Nephron (organoid): ENCODE data around the gene PLEKHG7.
A peak's percentile ranks its signal among the peaks of the same experiment; 100 is the strongest.
"Not testable (repeated sequence)": the region's sequence is repeated elsewhere in the genome, so short reads cannot be mapped to it uniquely, and the experiment has no call there.

ENCODE experiments used
- H3K27ac Mint-ChIP-seq, 3 experiments: 2 replicates each; pipeline ENCODE4 v1.8.0; 2020; ENCODE audit warnings: mixed read lengths in 3 of 3, mild to moderate bottlenecking in 2 of 3, moderate library complexity in 1 of 3
- H3K27me3 Mint-ChIP-seq: 2 replicates; pipeline ENCODE4 v1.8.0; 2021; ENCODE audit warnings: low read depth, mild to moderate bottlenecking, moderate library complexity, mixed read lengths
- H3K36me3 Mint-ChIP-seq: 2 replicates; pipeline ENCODE4 v1.8.0; 2020; ENCODE audit warnings: low read depth, mixed read lengths
- H3K4me1 Mint-ChIP-seq: 2 replicates; pipeline ENCODE4 v1.8.0; 2020; ENCODE audit warnings: mixed read lengths
- H3K4me3 Mint-ChIP-seq, 3 experiments: 2 replicates each; pipeline ENCODE4 v1.8.0; 2020; ENCODE audit warnings: mild to moderate bottlenecking in 3 of 3, mixed read lengths in 3 of 3, moderate library complexity in 2 of 3
- H3K9me3 Mint-ChIP-seq: 2 replicates; pipeline ENCODE4 v1.8.0; 2020; ENCODE audit warnings: mixed read lengths
- CTCF ChIP-seq, 3 experiments: fragments of 200-600 bp; sonication (generic); IDR thresholded peaks; one replicate each; pipeline ENCODE4 v1.5.0; 2021; ENCODE audit warnings: antibody characterized with exemption in 3 of 3; ENCODE audit not compliant: unreplicated experiment in 3 of 3

The PLEKHG7 gene

GRCh38 chr12:92702754-92703679 lies at the start of gene PLEKHG7:
Gene PLEKHG7 (plus strand): TSS chr12:92702989. CDS start chr12:92706632, 3,643 bp downstream.
- Mint-ChIP-seq H3K4me3 (peak within 1 kb of the TSS in 2 of 3 experiments; percentile 1), H3K27me3 (no peaks in the 10 kb centered on the region), H3K9me3 (peaks cover 3% of the 10 kb centered on the region), H3K36me3 (no peaks in the 10 kb centered on the region), H3K27ac (peak within 1 kb of the TSS; percentile 69 to 92 (median 72)), H3K4me1 (peaks cover 9% of the 10 kb centered on the region)
- no peak for TF ChIP-seq CTCF (IDR thresholded peaks at IDR 0.05; ENCODE audit: unreplicated experiment in 3 of 3)

GRCh38 chr12:92654256-92654655 lies 48.5 kb upstream of the PLEKHG7 start:
- not testable (repeated sequence) for H3K27me3 Mint-ChIP-seq, H3K36me3 Mint-ChIP-seq, H3K9me3 Mint-ChIP-seq, H3K4me3 Mint-ChIP-seq, H3K27ac Mint-ChIP-seq
- H3K4me1 Mint-ChIP-seq = peaks cover 24% of the 10 kb centered on the region

- H3K27ac Mint-ChIP-seq = no peak overlapping the region
- TF ChIP-seq CTCF (IDR thresholded peaks at IDR 0.05; ENCODE audit: unreplicated experiment in 3 of 3) = no peak
- no peaks in the 10 kb centered on the region for H3K27me3 Mint-ChIP-seq
- H3K4me1 Mint-ChIP-seq = peaks cover 21% of the 10 kb centered on the region
- no peaks in the 10 kb centered on the region for H3K9me3 Mint-ChIP-seq
- H3K36me3 Mint-ChIP-seq = no peaks in the 10 kb centered on the region
- H3K4me3 Mint-ChIP-seq = no peak overlapping the region
Observed at GRCh38 chr12:92654929-92655328, 47.9 kb upstream of the PLEKHG7 start.

GRCh38 chr12:92656911-92657310 lies 45.9 kb upstream of the PLEKHG7 start:
- no peak for TF ChIP-seq CTCF (IDR thresholded peaks at IDR 0.05; ENCODE audit: unreplicated experiment in 3 of 3)
- Mint-ChIP-seq H3K36me3 (no peaks in the 10 kb centered on the region), H3K27ac (peak overlapping the region in 2 of 3 experiments; percentile 7 to 12), H3K9me3 (no peaks in the 10 kb centered on the region), H3K4me1 (peaks cover 18% of the 10 kb centered on the region), H3K4me3 (peak overlapping the region in 1 of 3 experiments; percentile 2), H3K27me3 (no peaks in the 10 kb centered on the region)

- TF ChIP-seq CTCF (IDR thresholded peaks at IDR 0.05; ENCODE audit: unreplicated experiment in 3 of 3) = no peak
- Mint-ChIP-seq H3K27ac (no peak overlapping the region), H3K4me3 (no peak overlapping the region), H3K36me3 (no peaks in the 10 kb centered on the region), H3K9me3 (no peaks in the 10 kb centered on the region), H3K27me3 (no peaks in the 10 kb centered on the region), H3K4me1 (peaks cover 18% of the 10 kb centered on the region)
Observed at GRCh38 chr12:92657770-92658169, 45.0 kb upstream of the PLEKHG7 start.

- Mint-ChIP-seq H3K4me3 (no peak overlapping the region), H3K36me3 (no peaks in the 10 kb centered on the region), H3K27me3 (no peaks in the 10 kb centered on the region), H3K27ac (no peak overlapping the region), H3K4me1 (peaks cover 18% of the 10 kb centered on the region), H3K9me3 (no peaks in the 10 kb centered on the region)
- no peak for TF ChIP-seq CTCF (IDR thresholded peaks at IDR 0.05; ENCODE audit: unreplicated experiment in 3 of 3)
Observed at GRCh38 chr12:92658611-92659010, 44.2 kb upstream of the PLEKHG7 start.
